GM12864 (cell line): Measurements from ENCODE around the gene CSNK1G1.

Experiments
- DNase-seq: peaks from one replicate; pipeline ENCODE4 v3.0.0-alpha.2; 2011; ENCODE audit warnings: low read depth
- H3K4me3 ChIP-seq: 2 replicates; pipeline ENCODE4 v1.5.1; 2011; ENCODE audit warnings: mild to moderate bottlenecking, low read depth, low read length, control low read depth
- CTCF ChIP-seq: IDR thresholded peaks from 2 replicates; pipeline ENCODE4 v1.5.1; 2011; ENCODE audit warnings: low read depth, mild to moderate bottlenecking, moderate library complexity, low read length, control low read depth, inconsistent platforms; ENCODE audit errors: missing control alignments

Gene CSNK1G1

GRCh38 chr15:64158363-64159134 is 197.4 kb downstream of the CSNK1G1 start:
- TF ChIP-seq CTCF: no peak
- H3K4me3 ChIP-seq: no peak overlapping the region; the same call in 1 of the 2 replicates
- no peak for DNase-seq

- no peak overlapping the region for H3K4me3 ChIP-seq
- no peak for TF ChIP-seq CTCF
- no peak for DNase-seq
Observed at GRCh38 chr15:64157599-64158125, 198.3 kb downstream of the CSNK1G1 start.

GRCh38 chr15:64156652-64157331 is 199.2 kb downstream of the CSNK1G1 start:
- TF ChIP-seq CTCF: no peak
- DNase-seq: no peak
- no peak overlapping the region for H3K4me3 ChIP-seq

GRCh38 chr15:64155802-64156651 is 199.9 kb downstream of the CSNK1G1 start:
- no peak for DNase-seq
- no peak for TF ChIP-seq CTCF
- H3K4me3 ChIP-seq: no peak overlapping the region

GRCh38 chr15:64153480-64154367 is 202.2 kb downstream of the CSNK1G1 start:
- TF ChIP-seq CTCF: peak; percentile 99
- peak overlapping the region; percentile 80 for H3K4me3 ChIP-seq
- peak; percentile 85 for DNase-seq
